SK-N-MC (cell line): Measurements from ENCODE around the gene SPINK8.

Source experiments
- EZH2 ChIP-seq: fragments of 200-600 bp; sonication (generic); IDR thresholded peaks from one replicate; pipeline ENCODE4 v1.6.1; 2017; ENCODE audit warnings: antibody characterized with exemption
- FOXP2 ChIP-seq: optimal IDR thresholded peaks from 2 replicates; pipeline ENCODE3; 2011; ENCODE audit warnings: mild to moderate bottlenecking, moderate library complexity; ENCODE audit not compliant: insufficient read depth; ENCODE audit errors: extremely low read length, control extremely low read depth

- TF ChIP-seq EZH2 (no peak), FOXP2 (no peak)
Observed at GRCh38 chr3:48372862-48373435, 39.5 kb upstream of the SPINK8 start.
